HepG2 (cell line): ENCODE measurements around the gene TXN2. TPM values are rescaled to one million over a fixed set of nuclear protein-coding genes. Genes with fewer than 3 reads are reported as not detected.

Source experiments
- BCL3 ChIP-seq: sonication (generic); formaldehyde crosslinking; IDR thresholded peaks from 2 replicates; pipeline ENCODE4 v1.5.1; 2020; ENCODE audit warnings: mild to moderate bottlenecking, missing genetic modification reagents, moderate library complexity
- BRCA1 ChIP-seq: sonication (generic); formaldehyde crosslinking; IDR thresholded peaks from 2 replicates; pipeline ENCODE4 v1.4.0; 2020; ENCODE audit warnings: missing genetic modification reagents
- CHD2 ChIP-seq: IDR thresholded peaks from 2 replicates; pipeline ENCODE4 v1.6.1; 2011; ENCODE audit warnings: low read depth, low read length, improper control_type of control experiment
- E2F5 ChIP-seq: sonication (generic); formaldehyde crosslinking; conservative IDR thresholded peaks from 2 replicates; pipeline ENCODE4 v1.4.0; 2020; ENCODE audit warnings: missing genetic modification reagents
- NCOA1 ChIP-seq: sonication (generic); formaldehyde crosslinking; IDR thresholded peaks from 2 replicates; pipeline ENCODE4 v1.9.0; 2021; ENCODE audit warnings: missing genetic modification reagents
- POLR2AphosphoS2 ChIP-seq: IDR thresholded peaks from 2 replicates; pipeline ENCODE4 v1.6.1; 2011; ENCODE audit warnings: low read depth, low read length, improper control_type of control experiment
- PPARG ChIP-seq: conservative IDR thresholded peaks from 2 replicates; pipeline ENCODE4 v1.6.1; 2016; ENCODE audit warnings: missing biosample characterization, missing genetic modification reagents
- RARA ChIP-seq: IDR thresholded peaks from 2 replicates; pipeline ENCODE4 v1.6.1; 2016; ENCODE audit warnings: missing genetic modification reagents, missing compliant biosample characterization
- SIX1 ChIP-seq: sonication (generic); formaldehyde crosslinking; IDR thresholded peaks from 2 replicates; pipeline ENCODE4 v1.4.0; 2020; ENCODE audit warnings: missing genetic modification reagents, borderline replicate concordance
- ZBED4 ChIP-seq: sonication (generic); formaldehyde crosslinking; IDR thresholded peaks from 2 replicates; pipeline ENCODE4 v1.4.0; 2020; ENCODE audit warnings: missing genetic modification reagents, borderline replicate concordance
- ZNF142 ChIP-seq: sonication (generic); formaldehyde crosslinking; IDR thresholded peaks from 2 replicates; pipeline ENCODE4 v1.4.0; 2020; ENCODE audit warnings: missing genetic modification reagents
- ZNF263 ChIP-seq: sonication (generic); formaldehyde crosslinking; IDR thresholded peaks from 2 replicates; pipeline ENCODE4 v1.4.0; 2020; ENCODE audit warnings: missing genetic modification reagents
- ZNF660 ChIP-seq: sonication (generic); formaldehyde crosslinking; IDR thresholded peaks from 2 replicates; pipeline ENCODE4 v1.5.1; 2020; ENCODE audit warnings: mild to moderate bottlenecking, low read depth, missing genetic modification reagents, borderline replicate concordance
- ZNF780A ChIP-seq: sonication (generic); formaldehyde crosslinking; IDR thresholded peaks from 2 replicates; pipeline ENCODE4 v1.8.0; 2022; ENCODE audit warnings: mild to moderate bottlenecking, missing genetic modification reagents, moderate library complexity
- polyA plus RNA-seq, 8 experiments: library from polyadenylated mRNA; depleted of rRNA in 3 of 8; stranded (reverse) in 7 of 8; unstranded in 1 of 8; fragments of >200 nt; fragmentation: Illumina TruSeq in 4 of 8; extraction: Trizol in 4 of 8; gene quantifications; 2 replicates each; pipeline versions ENCODE4 v1.2.1 to v1.2.3, GENCODE V29; 2011 to 2016; ENCODE audit warnings: low read depth in 4 of 8, missing spikeins in 1 of 8, mixed read lengths in 1 of 8; ENCODE audit not compliant: insufficient read depth in 1 of 8
- total RNA-seq, 5 experiments: library from RNA; depleted of rRNA; stranded (reverse); fragments of >200 nt; fragmentation: Illumina TruSeq; extraction: Trizol; gene quantifications; 2 replicates each; pipeline ENCODE4 v1.2.3, GENCODE V29; 2016; ENCODE audit warnings: low read depth in 1 of 5

Gene TXN2
- total and polyA plus RNA-seq, 2 of the 13 experiments (the other 11 are each of a cell fraction or from before 2014, with no cell fraction given): 41.4 to 109 TPM

- no peak for TF ChIP-seq ZNF660 (CRISPR knock-in tag)
- TF ChIP-seq RARA (CRISPR knock-in tag): peak; percentile 78
- no peak for TF ChIP-seq CHD2
- no peak for TF ChIP-seq BRCA1
- no peak for TF ChIP-seq ZNF142 (CRISPR knock-in tag)
- no peak for TF ChIP-seq E2F5 (CRISPR knock-in tag)
- peak; percentile 61; the same call in 1 of the 2 replicates for TF ChIP-seq PPARG (CRISPR knock-in tag)
- no peak for TF ChIP-seq SIX1 (CRISPR knock-in tag)
- TF ChIP-seq ZNF780A (CRISPR knock-in tag): no peak
- TF ChIP-seq ZBED4: peak; percentile 30; the same call in 1 of the 2 replicates
- no peak for TF ChIP-seq NCOA1 (CRISPR knock-in tag)
- 0 out of 2 replicates have a peak, but pooled peaks have one; percentile 12 for TF ChIP-seq ZNF263 (CRISPR knock-in tag)
- TF ChIP-seq BCL3 (CRISPR knock-in tag): no peak
- TF ChIP-seq POLR2AphosphoS2: no peak
These were observed 45.7 kb downstream of the TXN2 start (continued) for GRCh38 chr22:36435516-36436415.
